Motor neuron (in vitro differentiated cells): ENCODE results near the gene LRRC7. TPM values are rescaled to one million over a fixed set of nuclear protein-coding genes. Genes with fewer than 3 reads are reported as not detected.
"Not testable (repeated sequence)": the region's sequence is repeated elsewhere in the genome, so short reads cannot be mapped to it uniquely, and the experiment has no call there.

ENCODE experiments used
- ATAC-seq, 8 experiments: fragments of 200-7000 bp; cut with Tn5 transposase; replicated peaks in 6 of 8; 2 replicates each; pipeline ENCODE4 v1.8.0; 2021; ENCODE audit warnings: mild to moderate bottlenecking in 8 of 8, moderate library complexity in 8 of 8
- H3K27ac ChIP-seq, 2 donors: fragments of 250-450 bp; sonication (Bioruptor Pico); 2 replicates each; pipeline ENCODE4 v1.9.0; 2021; ENCODE audit warnings: antibody characterized with exemption in 2 of 2, mild to moderate bottlenecking in 2 of 2, moderate library complexity in 1 of 2
- H3K4me1 ChIP-seq, 2 donors: fragments of 250-450 bp; sonication (Bioruptor Pico); replicated peaks in 1 of 2; 2 replicates each; pipeline ENCODE4 v1.6.1; 2021; ENCODE audit warnings: antibody characterized with exemption in 2 of 2, mild to moderate bottlenecking in 2 of 2, moderate library complexity in 1 of 2
- H3K4me3 ChIP-seq, 5 donors: fragments of 250-450 bp; sonication (Bioruptor Pico); 2 replicates each; pipeline ENCODE4 v1.9.0; 2021; ENCODE audit warnings: antibody characterized with exemption in 5 of 5, mild to moderate bottlenecking in 5 of 5, moderate library complexity in 4 of 5
- WGBS, 10 experiments: fragments of 450-650 bp; shearing (Covaris generic); methylation state at CpG; one replicate each; pipeline ENCODE4 v1.0.0; 2022; 5-methylcytosine and 5-hydroxymethylcytosine counted together
- in situ Hi-C, 9 experiments: fragments of 400-800 bp; cut with MboI; loops; one replicate each; pipeline ENCODE4 v1.15.0; 2021; ENCODE audit warnings: low sequenced_read_pairs in 9 of 9, low pct_unique_long_range_greater_than_20kb in 2 of 9; ENCODE audit not compliant: unreplicated experiment in 9 of 9
- total RNA-seq, 8 experiments: library from RNA; unstranded; fragments of 300-600 nt; gene quantifications; 2 replicates each; pipeline versions ENCODE4 v1.2.3 to v1.2.4, GENCODE V29; 2022

LRRC7 gene
- total RNA-seq, 8 experiments from 2014 or later = 0.51 to 41.6 (median 20.2) TPM

- Histone ChIP-seq H3K27ac (no peak overlapping the region), H3K4me3 (no peak overlapping the region), H3K4me1 (peaks cover 3 to 13% of the 10 kb centered on the region in 2 donors)
- ATAC-seq = peak in 4 of 8 experiments; percentile 25 to 72 (median 40)
- WGBS, 10 experiments = 57 to 100% (median 100%) methylated on average over 1 of the region's 1 CpG; no CpG with 5 or more reads in 3 of the 10 experiments
- in situ Hi-C loops = no loop called here
These were observed 269.4 kb downstream of the LRRC7 start for GRCh38 chr1:69836971-69837636.

GRCh38 chr1:69842326-69842725, 274.6 kb downstream of the LRRC7 start:
- H3K4me1 ChIP-seq = no peaks in the 10 kb centered on the region
- 9 to 91% (median 56%) methylated on average over 1 of the region's 1 CpG; no CpG with 5 or more reads in 1 of the 10 experiments for WGBS, 10 experiments
- H3K27ac ChIP-seq = no peak overlapping the region
- in situ Hi-C loops = no loop called here
- H3K4me3 ChIP-seq = no peak overlapping the region
- ATAC-seq = peak in 3 of 8 experiments; percentile 16 to 78 (median 64)

- in situ Hi-C loops = no loop called here
- Histone ChIP-seq H3K4me1 (no peaks in the 10 kb centered on the region), H3K27ac (no peak overlapping the region), H3K4me3 (no peak overlapping the region)
- 83 to 100% (median 97%) methylated on average over 1 of the region's 1 CpG; no CpG with 5 or more reads in 2 of the 10 experiments for WGBS, 10 experiments
- no peak for ATAC-seq
These were observed 277.9 kb downstream of the LRRC7 start for GRCh38 chr1:69845655-69846054.

GRCh38 chr1:69846267-69846666, 278.5 kb downstream of the LRRC7 start:
- no peak for ATAC-seq
- no peak overlapping the region for H3K4me3 ChIP-seq
- 60 to 100% (median 77%) methylated on average over 1 to 3 of the region's 3 CpGs for WGBS, 10 experiments
- H3K27ac ChIP-seq = no peak overlapping the region
- H3K4me1 ChIP-seq = no peaks in the 10 kb centered on the region
- in situ Hi-C loops = no loop called here

- WGBS, 10 experiments = 56 to 100% (median 85%) methylated on average over 3 to 4 of the region's 4 CpGs; no CpG with 5 or more reads in 2 of the 10 experiments
- in situ Hi-C loops = no loop called here
- Histone ChIP-seq H3K27ac (no peak overlapping the region), H3K4me1 (no peaks in the 10 kb centered on the region), H3K4me3 (no peak overlapping the region)
- no peak for ATAC-seq
These were observed 279.9 kb downstream of the LRRC7 start for GRCh38 chr1:69847670-69848069.

- WGBS, 10 experiments = 5 to 94% (median 72%) methylated on average over 3 to 4 of the region's 4 CpGs
These were observed 284.4 kb downstream of the LRRC7 start for GRCh38 chr1:69852151-69852550.

GRCh38 chr1:69852706-69853105, 285.0 kb downstream of the LRRC7 start:
- Histone ChIP-seq H3K4me3 (no peak overlapping the region), H3K4me1 (no peaks in the 10 kb centered on the region), H3K27ac (no peak overlapping the region)
- in situ Hi-C loops = no loop called here
- no peak for ATAC-seq

More at GRCh38 chr1:69852151-69852550, 284.4 kb downstream of the LRRC7 start:
- Histone ChIP-seq H3K27ac (no peak overlapping the region), H3K4me1 (no peaks in the 10 kb centered on the region), H3K4me3 (no peak overlapping the region)
- in situ Hi-C loops = no loop called here
- ATAC-seq = no peak

GRCh38 chr1:69858534-69858933, 290.8 kb downstream of the LRRC7 start:
- no peak overlapping the region for H3K27ac ChIP-seq
- in situ Hi-C loops = no loop called here
- 50 to 100% (median 73%) methylated on average over 1 of the region's 1 CpG; no CpG with 5 or more reads in 4 of the 10 experiments for WGBS, 10 experiments
- H3K4me3 ChIP-seq = no peak overlapping the region
- peak in 1 of 8 experiments; percentile 43 for ATAC-seq
- no peaks in the 10 kb centered on the region for H3K4me1 ChIP-seq

- 42 to 92% (median 83%) methylated on average over 1 to 5 of the region's 5 CpGs for WGBS, 10 experiments
- H3K4me3 ChIP-seq = no peak overlapping the region
- no peak overlapping the region for H3K27ac ChIP-seq
- in situ Hi-C loops = no loop called here
- no peaks in the 10 kb centered on the region for H3K4me1 ChIP-seq
- no peak for ATAC-seq
These were observed 293.9 kb downstream of the LRRC7 start for GRCh38 chr1:69861641-69862040.

- no peak overlapping the region for H3K4me3 ChIP-seq
- H3K27ac ChIP-seq = no peak overlapping the region
- WGBS, 10 experiments = 70 to 100% (median 100%) methylated on average over 1 of the region's 1 CpG
- H3K4me1 ChIP-seq = no peaks in the 10 kb centered on the region
- in situ Hi-C loops = no loop called here
- no peak for ATAC-seq
These were observed 295.2 kb downstream of the LRRC7 start for GRCh38 chr1:69862906-69863305.

- Histone ChIP-seq H3K4me1 (no peaks in the 10 kb centered on the region), H3K27ac (no peak overlapping the region), H3K4me3 (no peak overlapping the region)
- ATAC-seq = no peak
- in situ Hi-C loops = no loop called here
- WGBS, 10 experiments = 40 to 100% (median 77%) methylated on average over 1 of the region's 1 CpG; no CpG with 5 or more reads in 2 of the 10 experiments
These were observed 296.0 kb downstream of the LRRC7 start for GRCh38 chr1:69863704-69864103.

GRCh38 chr1:69871412-69871811, 303.7 kb downstream of the LRRC7 start:
- 26 to 69% (median 50%) methylated on average over 2 to 3 of the region's 3 CpGs; no CpG with 5 or more reads in 1 of the 10 experiments for WGBS, 10 experiments
- in situ Hi-C loops = no loop called here

GRCh38 chr1:69878338-69878737, 310.6 kb downstream of the LRRC7 start:
- peak in 2 of 8 experiments; percentile 51 to 69 for ATAC-seq
- no peak overlapping the region for H3K4me3 ChIP-seq
- no peaks in the 10 kb centered on the region for H3K4me1 ChIP-seq
- H3K27ac ChIP-seq = no peak overlapping the region
- WGBS, 10 experiments = 19 to 87% (median 62%) methylated on average over 2 to 3 of the region's 3 CpGs; no CpG with 5 or more reads in 2 of the 10 experiments
- in situ Hi-C loops = no loop called here

More at GRCh38 chr1:69871412-69871811, 303.7 kb downstream of the LRRC7 start:
- H3K4me3 ChIP-seq = no peak overlapping the region
- no peak overlapping the region for H3K27ac ChIP-seq
- no peaks in the 10 kb centered on the region for H3K4me1 ChIP-seq
- no peak for ATAC-seq

GRCh38 chr1:69888016-69888415, 320.3 kb downstream of the LRRC7 start:
- H3K4me1 ChIP-seq, H3K4me3 ChIP-seq, ATAC-seq, H3K27ac ChIP-seq, in situ Hi-C loops: not testable (repeated sequence)
- WGBS, 10 experiments = 100% methylated on average over 2 of the region's 14 CpGs; no CpG with 5 or more reads in 9 of the 10 experiments
